ENCODE measurements around the gene STUB1.

DNA sequence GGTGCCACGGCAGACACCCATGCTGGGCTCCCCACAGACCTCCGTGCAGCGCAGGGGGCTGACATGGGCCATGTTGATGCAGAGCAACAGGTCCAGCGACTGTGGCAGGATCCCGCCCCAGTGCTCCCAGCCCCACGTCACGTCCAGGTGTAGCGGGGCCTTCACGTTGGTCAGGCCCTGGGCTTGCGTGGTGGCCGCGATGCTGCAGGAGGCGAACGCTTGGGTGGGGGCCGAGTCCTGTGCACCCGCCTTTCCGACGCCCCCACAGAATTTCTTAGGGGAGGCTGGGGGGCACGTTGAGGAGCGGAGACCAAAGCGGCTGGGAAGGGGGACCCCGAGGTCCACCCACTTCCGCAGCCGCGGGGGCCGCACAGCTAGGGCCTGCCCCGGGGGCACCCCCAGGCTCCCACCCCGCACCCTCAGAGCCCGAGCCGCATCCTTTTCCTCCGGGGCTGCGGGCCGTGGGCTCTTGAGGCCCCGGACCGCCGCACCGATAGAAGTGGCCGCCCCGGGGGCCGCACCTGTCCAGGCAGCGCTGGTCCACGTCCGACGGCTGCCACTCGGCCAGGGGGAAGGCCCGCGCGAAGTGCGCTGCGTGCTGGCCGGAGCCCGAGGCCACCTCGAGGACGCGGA is 44.5 kb upstream of the STUB1 start:
- TF ChIP-seq, protein P1, sequence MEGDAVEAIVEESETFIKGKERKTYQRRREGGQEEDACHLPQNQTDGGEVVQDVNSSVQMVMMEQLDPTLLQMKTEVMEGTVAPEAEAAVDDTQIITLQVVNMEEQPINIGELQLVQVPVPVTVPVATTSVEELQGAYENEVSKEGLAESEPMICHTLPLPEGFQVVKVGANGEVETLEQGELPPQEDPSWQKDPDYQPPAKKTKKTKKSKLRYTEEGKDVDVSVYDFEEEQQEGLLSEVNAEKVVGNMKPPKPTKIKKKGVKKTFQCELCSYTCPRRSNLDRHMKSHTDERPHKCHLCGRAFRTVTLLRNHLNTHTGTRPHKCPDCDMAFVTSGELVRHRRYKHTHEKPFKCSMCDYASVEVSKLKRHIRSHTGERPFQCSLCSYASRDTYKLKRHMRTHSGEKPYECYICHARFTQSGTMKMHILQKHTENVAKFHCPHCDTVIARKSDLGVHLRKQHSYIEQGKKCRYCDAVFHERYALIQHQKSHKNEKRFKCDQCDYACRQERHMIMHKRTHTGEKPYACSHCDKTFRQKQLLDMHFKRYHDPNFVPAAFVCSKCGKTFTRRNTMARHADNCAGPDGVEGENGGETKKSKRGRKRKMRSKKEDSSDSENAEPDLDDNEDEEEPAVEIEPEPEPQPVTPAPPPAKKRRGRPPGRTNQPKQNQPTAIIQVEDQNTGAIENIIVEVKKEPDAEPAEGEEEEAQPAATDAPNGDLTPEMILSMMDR (IDR thresholded peaks at IDR 0.05; ENCODE audit: extremely low read depth in 1 of 2, insufficient read depth in 1 of 2, low read depth in 1 of 2, low read length in 2 of 2), result no peak
- TF ChIP-seq FOS (IDR thresholded peaks at IDR 0.05; ENCODE audit: borderline replicate concordance, insufficient read depth, low read length) (no peak), EZH2 (IDR thresholded peaks at IDR 0.05; ENCODE audit: borderline replicate concordance, low read depth, low read length, severe bottlenecking) (no peak), POLR2A (IDR thresholded peaks at IDR 0.05; ENCODE audit: low read depth, low read length) (no peak), POLR2AphosphoS5 (IDR thresholded peaks at IDR 0.05; ENCODE audit: insufficient read depth, low read depth, low read length) (no peak), MYC (IDR thresholded peaks at IDR 0.05; ENCODE audit: low read depth, low read length) (no peak), JUN (IDR thresholded peaks at IDR 0.05; ENCODE audit: borderline replicate concordance, insufficient read depth, insufficient read length, low read depth) (no peak), GATA2 (IDR thresholded peaks at IDR 0.05; ENCODE audit: insufficient read depth, insufficient read length, low read depth, low read length) (no peak)
- TF ChIP-seq, protein P2, sequence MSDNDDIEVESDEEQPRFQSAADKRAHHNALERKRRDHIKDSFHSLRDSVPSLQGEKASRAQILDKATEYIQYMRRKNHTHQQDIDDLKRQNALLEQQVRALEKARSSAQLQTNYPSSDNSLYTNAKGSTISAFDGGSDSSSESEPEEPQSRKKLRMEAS (IDR thresholded peaks at IDR 0.05; ENCODE audit: insufficient read depth, insufficient read length), result no peak

All from endothelial cell of umbilical vein (primary cell).